Measurements from ENCODE around the gene ZIC2.

GRCh38 chr13:99977334-99977911 is 4.2 kb upstream of the ZIC2 start:
- TF ChIP-seq POLR2A (IDR thresholded peaks at IDR 0.05), result no peak
- TF ChIP-seq CTCF (IDR thresholded peaks at IDR 0.05), result no peak
- TF ChIP-seq EP300 (IDR thresholded peaks at IDR 0.05), result no peak
